ENCODE results near the gene HNRNPUL1. TPM values are rescaled to one million over a fixed set of nuclear protein-coding genes. Genes with fewer than 3 reads are reported as not detected.

Gene HNRNPUL1
- total RNA-seq, 2 donors from 2014 or later = 76.0 to 87.3 TPM

GRCh38 chr19:41269571-41269970 is 5.4 kb downstream of the HNRNPUL1 start:
- H3K36me3 ChIP-seq (replicated peaks in 1 of 2; ENCODE audit: insufficient read depth in 1 of 2, low read depth in 2 of 2) = peaks cover 36 to 48% of the 10 kb centered on the region in 2 donors
- peaks cover 24% of the 10 kb centered on the region for H3K4me1 ChIP-seq
- H3K4me3 ChIP-seq = no peak overlapping the region
- DNase-seq = no peak
- TF ChIP-seq, protein P1, sequence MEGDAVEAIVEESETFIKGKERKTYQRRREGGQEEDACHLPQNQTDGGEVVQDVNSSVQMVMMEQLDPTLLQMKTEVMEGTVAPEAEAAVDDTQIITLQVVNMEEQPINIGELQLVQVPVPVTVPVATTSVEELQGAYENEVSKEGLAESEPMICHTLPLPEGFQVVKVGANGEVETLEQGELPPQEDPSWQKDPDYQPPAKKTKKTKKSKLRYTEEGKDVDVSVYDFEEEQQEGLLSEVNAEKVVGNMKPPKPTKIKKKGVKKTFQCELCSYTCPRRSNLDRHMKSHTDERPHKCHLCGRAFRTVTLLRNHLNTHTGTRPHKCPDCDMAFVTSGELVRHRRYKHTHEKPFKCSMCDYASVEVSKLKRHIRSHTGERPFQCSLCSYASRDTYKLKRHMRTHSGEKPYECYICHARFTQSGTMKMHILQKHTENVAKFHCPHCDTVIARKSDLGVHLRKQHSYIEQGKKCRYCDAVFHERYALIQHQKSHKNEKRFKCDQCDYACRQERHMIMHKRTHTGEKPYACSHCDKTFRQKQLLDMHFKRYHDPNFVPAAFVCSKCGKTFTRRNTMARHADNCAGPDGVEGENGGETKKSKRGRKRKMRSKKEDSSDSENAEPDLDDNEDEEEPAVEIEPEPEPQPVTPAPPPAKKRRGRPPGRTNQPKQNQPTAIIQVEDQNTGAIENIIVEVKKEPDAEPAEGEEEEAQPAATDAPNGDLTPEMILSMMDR (IDR thresholded peaks at IDR 0.05) = no peak
- no peak for TF ChIP-seq POLR2A (IDR thresholded peaks at IDR 0.05)
- H3K27me3 ChIP-seq = no peaks in the 10 kb centered on the region
- ATAC-seq = no peak
- 87 to 93% methylated on average over 5 of the region's 5 CpGs for WGBS, 2 donors
- intact Hi-C loops (cut with DNase I) = no loop called here
- H3K27ac ChIP-seq = no peak overlapping the region
- no peaks in the 10 kb centered on the region for H3K9me3 ChIP-seq

DNA sequence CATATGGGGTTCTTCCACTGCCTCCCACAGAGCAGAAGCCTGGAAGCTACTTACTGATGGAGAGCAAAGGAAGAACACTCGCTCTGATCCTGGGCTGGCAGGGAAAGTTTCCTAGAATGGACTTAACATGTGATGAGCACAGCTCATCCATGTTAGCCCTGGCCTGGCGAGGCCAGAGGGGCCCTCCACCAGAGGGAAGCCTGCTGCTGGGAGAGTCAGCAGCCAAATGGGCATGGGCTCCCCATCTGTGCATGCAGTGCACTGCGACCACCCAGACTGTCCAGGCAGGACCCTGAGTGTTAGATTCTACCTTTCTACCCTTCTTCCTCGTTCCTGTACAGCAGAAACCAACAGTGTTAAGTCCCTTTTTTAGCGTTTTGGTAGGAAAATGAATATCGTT is 8.9 kb downstream of the HNRNPUL1 start:
- Histone ChIP-seq H3K4me1 (no peaks in the 10 kb centered on the region), H3K27me3 (no peaks in the 10 kb centered on the region), H3K27ac (no peak overlapping the region), H3K36me3 (replicated peaks in 1 of 2; ENCODE audit: insufficient read depth in 1 of 2, low read depth in 2 of 2) (peaks cover 55 to 77% of the 10 kb centered on the region in 2 donors), H3K9me3 (no peaks in the 10 kb centered on the region), H3K4me3 (no peak overlapping the region)
- TF ChIP-seq, protein P1 (IDR thresholded peaks at IDR 0.05) = no peak
- TF ChIP-seq POLR2A (IDR thresholded peaks at IDR 0.05) = no peak
- no peak for DNase-seq
- intact Hi-C loops (cut with DNase I) = no loop called here
- ATAC-seq = no peak
- WGBS, 2 donors = 76 to 87% methylated on average over 6 of the region's 6 CpGs

GRCh38 chr19:41274802-41275201 is 10.6 kb downstream of the HNRNPUL1 start:
- Histone ChIP-seq H3K4me3 (no peak overlapping the region), H3K27me3 (no peaks in the 10 kb centered on the region), H3K4me1 (no peaks in the 10 kb centered on the region), H3K27ac (no peak overlapping the region), H3K36me3 (replicated peaks in 1 of 2; ENCODE audit: insufficient read depth in 1 of 2, low read depth in 2 of 2) (peaks cover 59 to 85% of the 10 kb centered on the region in 2 donors), H3K9me3 (no peaks in the 10 kb centered on the region)
- intact Hi-C loops (cut with DNase I) = no loop called here
- 92 to 95% methylated on average over 5 of the region's 5 CpGs for WGBS, 2 donors
- DNase-seq (no peak), ATAC-seq (no peak)
- TF ChIP-seq, protein P1 (IDR thresholded peaks at IDR 0.05) = no peak
- no peak for TF ChIP-seq POLR2A (IDR thresholded peaks at IDR 0.05)

GRCh38 chr19:41276231-41276630 is 12.1 kb downstream of the HNRNPUL1 start:
- no peak for TF ChIP-seq POLR2A (IDR thresholded peaks at IDR 0.05)
- TF ChIP-seq, protein P1 (IDR thresholded peaks at IDR 0.05) = no peak
- no peak overlapping the region for H3K27ac ChIP-seq
- H3K36me3 ChIP-seq (replicated peaks in 1 of 2; ENCODE audit: insufficient read depth in 1 of 2, low read depth in 2 of 2) = peaks cover 64 to 91% of the 10 kb centered on the region in 2 donors
- no peak overlapping the region for H3K4me3 ChIP-seq
- no peaks in the 10 kb centered on the region for H3K9me3 ChIP-seq
- DNase-seq = no peak
- ATAC-seq = no peak
- WGBS, 2 donors = 70 to 76% methylated on average over 3 of the region's 3 CpGs
- no peaks in the 10 kb centered on the region for H3K27me3 ChIP-seq
- H3K4me1 ChIP-seq = no peaks in the 10 kb centered on the region
- intact Hi-C loops (cut with DNase I) = no loop called here

- H3K36me3 ChIP-seq (replicated peaks in 1 of 2; ENCODE audit: insufficient read depth in 1 of 2, low read depth in 2 of 2) = peaks cover 45 to 87% of the 10 kb centered on the region in 2 donors
Observed at GRCh38 chr19:41278478-41278877, 14.3 kb downstream of the HNRNPUL1 start.

More at GRCh38 chr19:41278478-41278877, 14.3 kb downstream of the HNRNPUL1 start:
- TF ChIP-seq, protein P1 (IDR thresholded peaks at IDR 0.05) = no peak
- no peak for TF ChIP-seq POLR2A (IDR thresholded peaks at IDR 0.05)
- no peaks in the 10 kb centered on the region for H3K4me1 ChIP-seq
- DNase-seq = no peak
- intact Hi-C loops (cut with DNase I) = no loop called here
- H3K9me3 ChIP-seq = no peaks in the 10 kb centered on the region
- WGBS, 2 donors = 93 to 95% methylated on average over 2 of the region's 2 CpGs
- ATAC-seq = no peak
- H3K27me3 ChIP-seq = no peaks in the 10 kb centered on the region
- H3K4me3 ChIP-seq = no peak overlapping the region
- no peak overlapping the region for H3K27ac ChIP-seq

Data from body of pancreas (tissue), 4 donors.